HPDE6-E6E7 (cell line): ENCODE results near the gene PLAC1.

ENCODE experiments used
- DNase-seq: peaks from one replicate; pipeline ENCODE4 v3.0.0; 2011; ENCODE audit warnings: missing footprints; ENCODE audit errors: extremely low spot score

PLAC1 gene

GRCh38 chrX:134631426-134632346 is 26.6 kb downstream of the PLAC1 start:
- no peak for DNase-seq

- DNase-seq = no peak
Measured at GRCh38 chrX:134628663-134629062, 29.6 kb downstream of the PLAC1 start.

- no peak for DNase-seq
Measured at GRCh38 chrX:134626434-134626833, 31.8 kb downstream of the PLAC1 start.

GRCh38 chrX:134625315-134625718 is 33.0 kb downstream of the PLAC1 start:
- DNase-seq = no peak

GRCh38 chrX:134624046-134624430 is 34.2 kb downstream of the PLAC1 start:
- no peak for DNase-seq

- DNase-seq = no peak
Measured at GRCh38 chrX:134623293-134624045, 34.8 kb downstream of the PLAC1 start.

- no peak for DNase-seq
Measured at GRCh38 chrX:134622813-134623185, 35.5 kb downstream of the PLAC1 start.

- DNase-seq = peak; percentile 63
Measured at GRCh38 chrX:134622056-134622812, 36.0 kb downstream of the PLAC1 start.

GRCh38 chrX:134619838-134620237 is 38.4 kb downstream of the PLAC1 start:
- DNase-seq = no peak

- DNase-seq = no peak
Measured at GRCh38 chrX:134613396-134613795, 44.9 kb downstream of the PLAC1 start.

GRCh38 chrX:134608153-134608552 is 50.1 kb downstream of the PLAC1 start:
- no peak for DNase-seq

GRCh38 chrX:134607523-134607922 is 50.7 kb downstream of the PLAC1 start:
- DNase-seq = no peak

GRCh38 chrX:134604701-134605311 is 53.5 kb downstream of the PLAC1 start:
- no peak for DNase-seq

GRCh38 chrX:134603806-134604700 is 54.2 kb downstream of the PLAC1 start:
- no peak for DNase-seq

GRCh38 chrX:134602410-134602809 is 55.9 kb downstream of the PLAC1 start:
- no peak for DNase-seq

- DNase-seq = no peak
Measured at GRCh38 chrX:134601240-134601765, 57.0 kb downstream of the PLAC1 start.

- DNase-seq = no peak
Measured at GRCh38 chrX:134600714-134601113, 57.6 kb downstream of the PLAC1 start.

GRCh38 chrX:134599184-134599914 is 58.9 kb downstream of the PLAC1 start:
- DNase-seq = no peak

GRCh38 chrX:134592303-134592702 is 66.0 kb downstream of the PLAC1 start:
- DNase-seq = no peak

GRCh38 chrX:134591502-134591901 is 66.8 kb downstream of the PLAC1 start:
- no peak for DNase-seq
